A673 (cell line): Measurements from ENCODE around the gene EXOC4. TPM values are rescaled to one million over a fixed set of nuclear protein-coding genes. Genes with fewer than 3 reads are reported as not detected.

Experiments
- BruUV-seq: library from RNA; stranded (reverse); fragments of 400-500 nt; replicated peaks from 2 replicates; lab custom pipeline; 2021; lab: Mats Ljungman, UMichigan
- CTCF ChIA-PET: fragments of 300-600 bp; sonication (Branson Sonifier 250); formaldehyde crosslinking; loops from one replicate; lab custom pipeline; 2022; ENCODE audit warnings: antibody characterized with exemption; lab: Charles Lee
- POLR2A ChIA-PET: fragments of 300-600 bp; sonication (Branson Sonifier 250); formaldehyde crosslinking; loops from one replicate; lab custom pipeline; 2022; ENCODE audit warnings: antibody characterized with exemption; ENCODE audit not compliant: low non-redundant PET; lab: Charles Lee
- DNase-seq: peaks from one replicate; pipeline ENCODE4 v3.0.0-alpha.2; 2015; ENCODE audit warnings: low spot score
- H3K27ac ChIP-seq: fragments of 200-600 bp; sonication (generic); 2 replicates; pipeline ENCODE4 v1.5.1; 2016; ENCODE audit warnings: mixed run types, low read depth, mild to moderate bottlenecking, mixed read lengths, antibody characterized with exemption, low read length; ENCODE audit not compliant: poor library complexity, severe bottlenecking
- H3K27me3 ChIP-seq: fragments of 200-600 bp; sonication (generic); replicated peaks from 2 replicates; pipeline ENCODE4 v1.6.1; 2017; ENCODE audit warnings: mixed run types, low read depth, mild to moderate bottlenecking, mixed read lengths, antibody characterized with exemption, low read length; ENCODE audit not compliant: insufficient read depth, poor library complexity
- H3K36me3 ChIP-seq: fragments of 200-600 bp; sonication (generic); 2 replicates; pipeline ENCODE4 v1.6.1; 2016; ENCODE audit warnings: mixed run types, mild to moderate bottlenecking, mixed read lengths, antibody characterized with exemption, low read length; ENCODE audit not compliant: insufficient read depth, poor library complexity, severe bottlenecking
- H3K4me1 ChIP-seq: fragments of 200-600 bp; sonication (generic); 2 replicates; pipeline ENCODE4 v1.6.1; 2017; ENCODE audit warnings: mixed run types, mild to moderate bottlenecking, mixed read lengths, antibody characterized with exemption, low read length; ENCODE audit not compliant: insufficient read depth, poor library complexity, severe bottlenecking
- H3K4me3 ChIP-seq: fragments of 200-600 bp; sonication (generic); 2 replicates; pipeline ENCODE4 v1.5.1; 2016; ENCODE audit warnings: low read depth, mixed run types, mild to moderate bottlenecking, mixed read lengths, low read length; ENCODE audit not compliant: poor library complexity, severe bottlenecking
- H3K9me3 ChIP-seq: fragments of 200-600 bp; sonication (generic); 2 replicates; pipeline ENCODE4 v1.6.1; 2016; ENCODE audit warnings: mixed run types, low read depth, mild to moderate bottlenecking, mixed read lengths, antibody characterized with exemption, low read length; ENCODE audit not compliant: poor library complexity, severe bottlenecking
- EZH2 ChIP-seq: fragments of 200-600 bp; sonication (generic); IDR thresholded peaks from 2 replicates; pipeline ENCODE4 v1.6.1; 2017; ENCODE audit warnings: borderline replicate concordance, low read depth, mild to moderate bottlenecking, mixed read lengths, antibody characterized with exemption, low read length; ENCODE audit not compliant: poor library complexity, severe bottlenecking
- intact Hi-C: fragments of 100-400 bp; cut with micrococcal nuclease; formaldehyde crosslinking; loops from one replicate; pipeline ENCODE4 v1.10.0; 2022; ENCODE audit not compliant: unreplicated experiment
- total RNA-seq: library from RNA; stranded (reverse); gene quantifications from 2 replicates; pipeline ENCODE4 v1.2.3, GENCODE V29; 2021
- TF ChIP-seq, protein P1 (sequence below): fragments of 300-800, 200-600 bp; sonication (generic); conservative IDR thresholded peaks from 2 replicates; pipeline ENCODE4 v1.5.1; 2017; ENCODE audit warnings: low read depth, mild to moderate bottlenecking, antibody characterized with exemption, low read length, moderate library complexity, mixed read lengths

EXOC4 gene
- total RNA-seq, 1 experiment from 2014 or later, result 66.1 TPM

DNA sequence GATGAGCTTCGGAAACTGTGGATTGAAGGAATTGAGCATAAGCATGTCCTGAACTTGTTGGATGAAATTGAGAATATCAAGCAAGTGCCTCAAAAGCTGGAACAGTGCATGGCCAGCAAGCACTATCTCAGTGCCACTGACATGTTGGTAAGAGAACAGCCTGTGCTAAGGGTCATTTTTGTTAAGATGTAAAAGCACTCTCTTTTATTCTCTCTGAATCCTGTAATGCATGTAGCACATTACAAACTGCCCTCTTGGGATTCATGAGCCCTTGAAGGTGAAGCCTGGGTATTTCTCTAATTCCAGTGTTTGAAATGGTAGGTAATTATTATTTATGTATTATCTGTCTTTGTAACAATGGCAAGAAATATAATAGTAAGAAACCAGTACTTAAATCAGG lies 36.1 kb downstream of the EXOC4 start:
- Histone ChIP-seq H3K36me3 (no peaks in the 10 kb centered on the region), H3K27ac (no peak overlapping the region), H3K4me1 (no peaks in the 10 kb centered on the region), H3K27me3 (no peaks in the 10 kb centered on the region), H3K4me3 (no peak overlapping the region), H3K9me3 (no peaks in the 10 kb centered on the region)
- no peak for DNase-seq
- CTCF ChIA-PET, result no interaction called here
- BruUV-seq, result no TSS peak
- intact Hi-C loops, result no loop called here
- TF ChIP-seq, protein P1, sequence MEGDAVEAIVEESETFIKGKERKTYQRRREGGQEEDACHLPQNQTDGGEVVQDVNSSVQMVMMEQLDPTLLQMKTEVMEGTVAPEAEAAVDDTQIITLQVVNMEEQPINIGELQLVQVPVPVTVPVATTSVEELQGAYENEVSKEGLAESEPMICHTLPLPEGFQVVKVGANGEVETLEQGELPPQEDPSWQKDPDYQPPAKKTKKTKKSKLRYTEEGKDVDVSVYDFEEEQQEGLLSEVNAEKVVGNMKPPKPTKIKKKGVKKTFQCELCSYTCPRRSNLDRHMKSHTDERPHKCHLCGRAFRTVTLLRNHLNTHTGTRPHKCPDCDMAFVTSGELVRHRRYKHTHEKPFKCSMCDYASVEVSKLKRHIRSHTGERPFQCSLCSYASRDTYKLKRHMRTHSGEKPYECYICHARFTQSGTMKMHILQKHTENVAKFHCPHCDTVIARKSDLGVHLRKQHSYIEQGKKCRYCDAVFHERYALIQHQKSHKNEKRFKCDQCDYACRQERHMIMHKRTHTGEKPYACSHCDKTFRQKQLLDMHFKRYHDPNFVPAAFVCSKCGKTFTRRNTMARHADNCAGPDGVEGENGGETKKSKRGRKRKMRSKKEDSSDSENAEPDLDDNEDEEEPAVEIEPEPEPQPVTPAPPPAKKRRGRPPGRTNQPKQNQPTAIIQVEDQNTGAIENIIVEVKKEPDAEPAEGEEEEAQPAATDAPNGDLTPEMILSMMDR, result no peak
- POLR2A ChIA-PET, result no interaction called here

DNA sequence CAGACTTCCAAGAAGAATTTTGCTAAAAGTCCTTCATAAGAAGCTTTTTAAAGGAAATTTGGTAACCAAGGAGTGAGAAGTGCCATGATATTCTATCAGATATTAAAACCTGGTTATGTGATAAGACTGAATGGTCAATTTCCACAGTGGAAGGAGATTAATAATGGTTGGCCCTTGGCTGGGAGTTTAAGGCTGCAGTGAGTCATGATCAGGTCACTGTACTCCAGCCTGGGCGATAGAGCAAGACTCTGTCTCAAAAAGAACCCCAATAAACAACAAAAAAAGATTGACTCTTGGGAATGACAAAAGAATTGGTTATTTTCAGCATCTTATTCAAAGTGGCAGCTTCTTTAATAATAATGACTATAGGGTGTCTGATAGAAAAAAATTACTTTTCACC lies 37.2 kb downstream of the EXOC4 start:
- no peaks in the 10 kb centered on the region for H3K27me3 ChIP-seq
- DNase-seq, result no peak
- BruUV-seq, result no TSS peak
- H3K9me3 ChIP-seq, result no peaks in the 10 kb centered on the region
- no peaks in the 10 kb centered on the region for H3K36me3 ChIP-seq
- H3K4me1 ChIP-seq, result no peaks in the 10 kb centered on the region
- H3K4me3 ChIP-seq, result no peak overlapping the region
- H3K27ac ChIP-seq, result no peak overlapping the region
- POLR2A ChIA-PET, result no interaction called here
- intact Hi-C loops, result no loop called here
- CTCF ChIA-PET, result no interaction called here
- TF ChIP-seq EZH2, result no peak
- TF ChIP-seq, protein P1, result no peak

DNA sequence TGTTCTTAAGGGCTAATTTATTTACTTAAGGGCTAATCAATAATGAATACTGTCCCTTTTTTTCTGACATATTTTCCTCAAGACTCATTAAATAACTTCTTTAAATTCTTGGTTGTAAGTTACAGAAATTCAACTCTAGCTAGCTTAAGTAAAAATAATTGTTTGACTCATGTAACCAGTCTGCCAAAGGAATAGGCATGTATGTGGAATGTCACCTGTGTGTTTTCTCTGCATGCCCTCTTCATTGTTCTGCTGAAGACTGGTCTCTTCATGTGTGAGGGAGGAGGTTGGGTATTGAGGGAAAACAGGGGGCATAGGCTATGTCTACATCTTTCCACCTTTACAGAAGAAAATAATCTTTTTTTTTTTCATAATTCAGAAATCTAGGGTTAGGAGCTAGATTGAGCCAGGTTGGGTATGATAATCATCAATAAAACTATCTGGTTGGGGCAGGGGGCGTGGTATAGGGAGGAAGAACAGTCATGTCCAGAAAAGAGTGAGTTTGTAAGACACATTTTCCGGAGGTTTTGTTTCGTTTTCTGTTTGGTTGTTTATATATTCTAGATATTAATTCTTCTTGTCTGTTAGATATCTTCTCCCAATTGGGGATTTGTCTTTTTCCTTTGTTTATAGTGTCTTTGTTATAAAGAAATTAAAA lies 37.9 kb downstream of the EXOC4 start:
- Histone ChIP-seq H3K4me1 (no peaks in the 10 kb centered on the region), H3K27me3 (no peaks in the 10 kb centered on the region), H3K9me3 (no peaks in the 10 kb centered on the region), H3K4me3 (no peak overlapping the region), H3K36me3 (no peaks in the 10 kb centered on the region), H3K27ac (no peak overlapping the region)
- TF ChIP-seq EZH2, result no peak
- TF ChIP-seq, protein P1, result no peak
- ChIA-PET CTCF (no interaction called here), POLR2A (no interaction called here)
- no TSS peak for BruUV-seq
- no peak for DNase-seq
- intact Hi-C loops, result no loop called here
